D721Med (cell line): Measurements from ENCODE around the gene RBBP5.
A peak's percentile ranks its signal among the peaks of the same experiment; 100 is the strongest.

Experiments used
- DNase-seq: peaks from one replicate; pipeline ENCODE4 v3.0.0; 2011; ENCODE audit warnings: low spot score; ENCODE audit not compliant: insufficient read length
- FAIRE-seq: peaks from 2 replicates; lab custom pipeline; 2011; peaks lifted over from hg19 to GRCh38; lab: Jason Lieb, UNC
- TF ChIP-seq, protein P1 (sequence below): IDR thresholded peaks from 2 replicates; pipeline ENCODE4 v1.5.1; 2012; ENCODE audit warnings: mild to moderate bottlenecking, control low read depth; ENCODE audit not compliant: insufficient read depth; ENCODE audit errors: missing control alignments

The RBBP5 gene

DNA sequence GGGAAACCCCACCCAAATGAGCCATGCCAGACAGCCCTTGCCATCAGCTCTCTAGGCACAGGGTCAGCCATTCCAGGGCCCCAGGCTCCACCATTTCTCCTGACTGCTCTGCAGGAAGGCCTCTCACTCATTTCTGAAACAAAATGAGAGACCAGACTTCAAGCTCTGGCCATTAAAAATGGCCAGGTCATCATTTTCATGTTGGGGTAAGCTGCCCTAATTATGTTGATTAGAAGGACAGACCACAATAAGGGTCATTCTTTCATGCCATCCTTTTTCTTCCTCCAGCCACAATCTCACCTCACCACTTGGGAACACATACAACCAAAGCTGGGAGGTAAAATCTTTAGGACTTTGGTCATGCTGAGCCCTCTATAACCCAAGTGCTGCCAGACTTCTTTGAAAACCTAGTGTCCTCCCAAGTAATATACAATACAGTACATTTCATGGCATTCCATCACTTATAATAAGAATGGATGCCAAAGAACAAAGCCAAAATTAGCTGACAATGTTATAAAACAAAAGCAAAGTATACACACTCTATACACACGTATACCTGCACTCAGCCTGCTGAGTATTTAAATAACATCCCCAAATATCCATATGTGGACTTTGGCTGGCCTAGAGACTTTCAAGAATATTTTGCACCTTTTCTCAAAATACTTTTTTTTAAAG is 22.4 kb upstream of the RBBP5 start:
- TF ChIP-seq, protein P1, sequence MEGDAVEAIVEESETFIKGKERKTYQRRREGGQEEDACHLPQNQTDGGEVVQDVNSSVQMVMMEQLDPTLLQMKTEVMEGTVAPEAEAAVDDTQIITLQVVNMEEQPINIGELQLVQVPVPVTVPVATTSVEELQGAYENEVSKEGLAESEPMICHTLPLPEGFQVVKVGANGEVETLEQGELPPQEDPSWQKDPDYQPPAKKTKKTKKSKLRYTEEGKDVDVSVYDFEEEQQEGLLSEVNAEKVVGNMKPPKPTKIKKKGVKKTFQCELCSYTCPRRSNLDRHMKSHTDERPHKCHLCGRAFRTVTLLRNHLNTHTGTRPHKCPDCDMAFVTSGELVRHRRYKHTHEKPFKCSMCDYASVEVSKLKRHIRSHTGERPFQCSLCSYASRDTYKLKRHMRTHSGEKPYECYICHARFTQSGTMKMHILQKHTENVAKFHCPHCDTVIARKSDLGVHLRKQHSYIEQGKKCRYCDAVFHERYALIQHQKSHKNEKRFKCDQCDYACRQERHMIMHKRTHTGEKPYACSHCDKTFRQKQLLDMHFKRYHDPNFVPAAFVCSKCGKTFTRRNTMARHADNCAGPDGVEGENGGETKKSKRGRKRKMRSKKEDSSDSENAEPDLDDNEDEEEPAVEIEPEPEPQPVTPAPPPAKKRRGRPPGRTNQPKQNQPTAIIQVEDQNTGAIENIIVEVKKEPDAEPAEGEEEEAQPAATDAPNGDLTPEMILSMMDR, result no peak
- no peak for DNase-seq
- no peak for FAIRE-seq

DNA sequence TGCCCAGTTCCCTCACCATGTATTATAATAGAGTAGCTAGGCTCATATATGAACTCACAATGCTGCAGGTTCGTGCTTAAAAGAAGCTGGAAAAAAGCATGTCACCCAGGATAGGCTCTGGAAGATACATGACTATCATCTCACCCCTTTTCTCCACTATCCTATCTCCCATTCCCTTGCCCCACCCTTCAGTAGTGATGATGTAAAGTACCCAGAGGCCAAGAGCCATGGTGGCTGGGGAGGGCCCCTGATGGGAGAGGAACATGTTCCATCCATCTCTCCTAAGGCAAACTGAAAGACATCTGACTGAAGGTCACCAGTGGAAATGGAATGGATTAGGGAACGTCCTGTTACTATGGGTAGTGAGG is 20.3 kb upstream of the RBBP5 start:
- DNase-seq (no peak), FAIRE-seq (no peak)
- TF ChIP-seq, protein P1, result no peak

DNA sequence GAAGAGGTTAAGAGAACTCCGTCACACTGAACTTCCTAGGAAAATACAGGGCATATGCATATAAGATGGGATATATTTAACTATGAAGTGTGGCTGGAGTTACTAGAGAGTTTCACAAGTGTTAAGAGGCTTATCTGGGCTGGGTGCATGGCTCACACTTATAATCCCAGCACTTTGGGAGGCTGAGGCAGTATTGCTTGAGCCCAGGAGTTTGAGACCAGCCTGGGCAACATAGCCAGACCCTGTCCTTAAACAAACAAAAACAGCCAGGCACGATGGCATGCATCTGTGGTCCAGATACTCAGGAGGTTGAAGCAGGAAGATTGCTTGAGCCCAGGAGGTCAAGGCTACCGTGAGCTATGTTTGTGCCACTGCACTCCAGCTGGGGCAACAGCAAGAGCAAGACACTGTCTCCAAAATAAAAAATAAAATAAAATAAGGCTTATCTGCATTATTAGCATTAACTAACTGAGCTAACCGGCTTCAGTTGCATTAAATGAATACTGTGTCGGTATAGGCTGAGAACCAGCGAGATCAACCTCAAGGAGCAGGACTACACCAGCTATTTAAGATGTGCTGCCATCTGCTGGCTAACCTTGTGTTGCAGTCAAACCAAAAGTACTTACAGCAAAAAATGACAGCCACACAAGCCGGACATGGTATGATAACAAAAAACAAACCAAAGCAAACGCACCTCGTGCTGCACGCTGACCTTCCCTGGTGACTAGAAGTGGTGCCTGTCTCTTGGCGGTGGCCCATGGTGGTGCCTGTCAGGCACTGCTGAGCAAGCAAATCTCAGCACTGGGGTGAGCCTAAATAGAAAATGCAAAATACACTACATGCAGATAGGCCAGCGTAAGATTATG is 19.7 kb upstream of the RBBP5 start:
- FAIRE-seq (peak; percentile 85), DNase-seq (peak; percentile 46)
- TF ChIP-seq, protein P1, result peak; percentile 95

DNA sequence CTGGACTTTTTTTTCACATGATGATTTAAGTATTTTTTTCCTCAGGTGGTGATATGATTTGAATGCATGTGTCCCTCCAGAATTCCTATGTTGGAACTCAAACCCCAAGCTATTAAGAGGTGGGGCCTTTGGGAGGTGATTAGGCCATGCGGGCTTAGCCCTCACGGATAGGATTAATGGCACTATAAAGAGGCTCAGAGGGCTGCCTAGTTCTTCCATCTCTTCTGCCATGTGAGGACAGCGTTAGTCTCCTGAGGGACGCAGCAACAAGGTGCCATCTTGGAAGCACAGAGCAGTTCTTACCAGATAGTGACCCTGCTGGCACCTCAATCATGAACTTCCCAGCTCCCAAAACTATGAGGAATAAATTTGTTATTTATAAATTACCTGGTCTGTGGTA is 18.3 kb upstream of the RBBP5 start:
- peak; percentile 21 for FAIRE-seq
- peak; percentile 37 for DNase-seq
- TF ChIP-seq, protein P1, result no peak

DNA sequence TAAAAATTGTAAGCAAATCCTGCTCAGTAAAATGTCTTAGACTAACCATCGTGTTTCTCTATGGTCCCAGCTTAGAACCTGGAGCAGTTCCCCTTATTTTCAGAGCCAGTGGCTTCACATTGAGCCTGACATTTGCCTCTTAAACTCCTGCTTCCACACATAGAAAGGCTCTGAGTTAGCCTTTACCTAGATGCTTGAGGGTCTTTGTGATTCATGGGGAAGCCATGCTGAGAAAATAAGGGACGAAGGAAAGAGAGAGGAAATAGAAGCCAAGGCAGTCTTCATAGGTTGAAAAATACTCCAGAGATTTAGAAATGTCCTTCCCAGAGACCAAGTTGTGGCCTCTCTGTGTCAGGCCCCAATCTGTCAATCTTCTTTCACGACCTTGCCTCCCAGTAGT is 16.1 kb upstream of the RBBP5 start:
- TF ChIP-seq, protein P1, result no peak
- DNase-seq, result no peak
- no peak for FAIRE-seq

DNA sequence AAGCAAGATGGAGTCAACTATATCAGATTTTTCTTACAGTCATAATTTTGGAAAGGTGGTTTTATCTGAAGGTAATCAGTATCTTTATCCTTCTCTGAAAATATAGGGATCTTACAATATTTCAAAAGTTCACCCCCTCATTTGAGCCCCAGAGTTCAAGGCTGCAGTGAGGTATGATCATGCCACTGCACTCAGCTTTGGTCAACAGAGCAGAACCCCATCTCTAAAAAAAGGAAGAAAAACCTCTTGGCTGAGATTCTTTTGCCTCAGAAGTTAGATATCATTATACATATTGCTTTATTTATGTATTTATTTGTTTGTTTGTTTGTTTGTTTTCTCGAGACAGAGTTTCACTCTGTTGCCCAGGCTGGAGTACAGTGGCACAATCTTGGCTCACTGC is 11.5 kb upstream of the RBBP5 start:
- FAIRE-seq (no peak), DNase-seq (no peak)
- TF ChIP-seq, protein P1, result no peak
